TTC549 (cell line): Measurements from ENCODE around the gene DUSP10.

Experiments
- FAIRE-seq: peaks from 2 replicates; lab custom pipeline; 2012; peaks lifted over from hg19 to GRCh38; lab: Jason Lieb, UNC

The DUSP10 gene

GRCh38 chr1:221729771-221730330, 12.0 kb downstream of the DUSP10 start:
- FAIRE-seq = no peak

DNA sequence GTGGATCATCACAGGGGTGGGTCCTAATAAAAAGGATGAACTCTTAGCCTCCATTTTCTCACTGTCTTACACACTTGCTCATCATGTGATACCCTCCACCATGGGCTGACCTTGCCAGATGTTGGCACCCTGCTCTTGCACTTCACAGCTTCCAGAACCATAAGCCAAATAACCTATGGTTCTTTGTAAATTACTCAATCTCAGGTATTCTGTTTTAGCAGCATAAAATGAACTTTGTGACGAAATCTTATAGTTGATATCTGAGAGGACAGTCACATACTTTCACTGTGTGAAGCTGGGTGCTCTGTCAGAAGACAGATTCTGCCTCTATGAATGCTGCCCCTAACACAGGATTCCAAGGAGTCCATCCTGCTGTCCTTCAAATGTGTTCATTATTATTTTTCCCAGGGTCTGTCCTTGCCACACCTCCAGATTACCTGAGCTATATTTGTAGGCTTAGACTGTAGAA, 13.8 kb downstream of the DUSP10 start:
- FAIRE-seq = no peak

- no peak for FAIRE-seq
Observed at GRCh38 chr1:221727146-221728036, 14.5 kb downstream of the DUSP10 start.

GRCh38 chr1:221725735-221726672, 15.9 kb downstream of the DUSP10 start:
- no peak for FAIRE-seq

GRCh38 chr1:221724931-221725605, 16.8 kb downstream of the DUSP10 start:
- FAIRE-seq = no peak

DNA sequence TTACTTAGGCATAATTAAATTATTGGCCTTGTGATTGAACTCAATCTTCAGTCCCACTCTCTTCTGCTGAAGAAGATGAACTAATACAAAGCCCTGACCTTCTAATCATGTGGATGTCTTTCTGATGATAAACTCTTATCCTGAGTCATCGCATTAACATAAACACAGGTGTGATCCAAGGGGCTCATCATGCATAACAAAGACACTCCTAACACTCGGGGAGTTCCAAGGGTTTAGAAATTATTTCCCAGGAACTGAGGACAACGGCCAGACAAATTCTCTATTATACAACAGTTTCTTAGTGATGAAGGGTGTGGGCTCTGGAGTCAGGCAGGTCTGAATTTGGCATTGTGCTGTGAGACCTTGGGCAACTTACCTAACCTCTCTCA, 18.0 kb downstream of the DUSP10 start:
- FAIRE-seq = no peak

DNA sequence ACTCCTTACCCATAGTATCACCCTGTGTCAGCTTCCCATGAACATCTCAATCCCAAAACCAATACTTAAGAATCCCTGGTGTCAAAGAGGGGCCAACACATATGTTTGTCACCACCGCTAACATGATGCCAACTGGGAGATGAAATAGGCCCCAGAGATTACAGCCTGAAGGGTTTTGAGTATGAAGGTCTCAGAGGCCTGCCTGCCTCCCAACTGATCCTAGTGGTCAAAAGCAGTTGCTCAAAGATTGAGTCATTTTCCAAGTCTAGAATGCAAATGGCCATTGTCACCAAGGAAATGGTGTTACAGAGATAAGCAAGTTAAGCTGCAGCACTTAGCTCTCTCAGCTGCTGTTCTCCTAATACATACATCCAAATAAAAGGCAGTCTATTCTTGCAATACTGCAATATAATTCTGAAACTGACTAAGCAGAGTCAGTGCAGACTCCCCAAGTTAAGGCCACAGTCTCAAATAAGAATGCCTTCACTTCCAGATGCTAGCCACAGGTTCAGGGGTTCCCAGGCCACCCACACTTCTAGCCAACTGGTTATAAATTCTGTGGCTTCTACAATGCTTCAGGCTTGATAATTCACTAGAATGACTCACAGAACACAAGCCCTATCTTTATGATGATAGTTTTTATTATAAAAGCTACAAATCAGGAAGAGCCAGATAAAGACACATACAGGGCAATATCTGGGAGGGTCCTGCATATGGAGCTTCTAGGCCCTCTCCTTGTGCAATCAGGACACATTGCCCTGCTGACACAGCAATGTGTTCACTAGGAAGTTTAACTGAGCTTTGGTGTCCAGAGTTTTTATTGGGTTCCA, 18.7 kb downstream of the DUSP10 start:
- no peak for FAIRE-seq

GRCh38 chr1:221722254-221723017, 19.5 kb downstream of the DUSP10 start:
- FAIRE-seq = no peak

DNA sequence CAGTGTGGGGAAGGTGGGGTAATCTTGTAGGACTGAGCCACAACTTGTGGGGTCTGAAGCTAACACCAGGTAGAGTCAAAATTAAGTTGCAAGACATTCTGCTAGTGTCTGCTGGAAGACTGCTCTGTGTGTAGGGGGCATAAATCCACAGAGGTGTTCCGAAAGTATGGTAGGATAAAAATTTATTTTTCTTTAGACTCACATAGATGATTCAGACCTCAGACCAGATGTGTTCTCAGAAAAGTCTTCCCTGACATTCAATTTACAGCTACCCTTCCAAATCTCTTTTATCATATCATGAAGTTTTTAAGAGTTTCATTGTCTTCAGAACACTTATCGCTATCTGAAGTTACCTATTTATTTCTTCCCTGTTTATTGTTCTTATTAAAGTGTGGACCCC, 21.3 kb downstream of the DUSP10 start:
- no peak for FAIRE-seq

GRCh38 chr1:221719987-221720386, 21.9 kb downstream of the DUSP10 start:
- FAIRE-seq = no peak

DNA sequence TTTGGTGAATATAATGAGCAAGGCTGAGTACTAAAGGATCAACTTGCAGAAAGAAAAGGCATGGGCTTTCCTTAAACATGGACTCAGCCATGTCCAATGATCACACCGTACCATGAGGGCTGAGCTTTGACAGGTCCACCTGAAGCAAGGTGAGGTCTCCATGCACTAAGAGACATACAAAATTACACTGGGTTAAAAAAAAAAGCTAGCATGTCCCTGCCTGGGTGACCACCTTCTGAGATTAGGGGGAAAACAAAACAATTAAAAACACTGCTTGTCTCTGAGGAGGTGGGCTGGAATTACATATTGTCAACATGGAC, 22.7 kb downstream of the DUSP10 start:
- no peak for FAIRE-seq

DNA sequence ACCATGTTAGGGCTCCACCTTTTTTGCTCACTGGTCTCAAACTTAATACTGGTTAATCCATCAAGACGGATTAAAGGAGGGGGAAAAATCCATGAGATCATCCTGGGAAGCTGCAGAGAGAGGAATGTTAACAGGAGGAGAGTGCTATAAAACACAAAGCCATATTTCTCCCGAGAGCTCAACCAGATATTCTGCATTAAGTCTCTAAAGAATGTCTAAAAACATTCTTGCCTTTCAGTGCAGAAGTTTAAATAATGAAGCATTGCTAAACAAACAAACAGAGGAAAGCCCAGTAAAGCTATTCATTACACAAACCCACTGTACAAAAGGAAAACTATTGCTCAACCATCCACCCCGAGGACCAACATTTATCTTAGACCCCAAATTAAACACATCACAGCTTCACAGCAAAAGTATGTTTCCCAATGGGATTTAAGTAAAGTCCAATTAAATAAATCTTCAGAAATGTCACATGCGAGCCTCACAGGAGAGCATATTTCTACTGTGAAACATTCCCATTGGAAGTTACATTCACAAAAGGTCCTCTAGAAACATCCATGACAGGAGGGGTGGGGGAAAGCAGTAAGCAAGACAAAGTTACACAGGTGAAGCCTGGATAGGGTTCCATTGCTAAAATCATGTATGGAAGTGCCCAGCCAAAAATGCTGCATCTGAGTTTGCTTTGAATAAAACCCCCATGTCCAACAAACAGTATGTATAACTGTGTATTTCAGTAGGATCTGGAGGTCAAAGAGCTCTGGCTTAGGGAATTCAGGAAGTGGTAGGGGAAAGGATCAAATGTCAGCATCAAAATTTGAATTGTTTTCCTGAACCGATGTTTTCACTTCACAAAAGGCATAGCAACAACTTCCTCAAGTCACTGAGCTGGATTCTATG, 23.3 kb downstream of the DUSP10 start:
- no peak for FAIRE-seq

DNA sequence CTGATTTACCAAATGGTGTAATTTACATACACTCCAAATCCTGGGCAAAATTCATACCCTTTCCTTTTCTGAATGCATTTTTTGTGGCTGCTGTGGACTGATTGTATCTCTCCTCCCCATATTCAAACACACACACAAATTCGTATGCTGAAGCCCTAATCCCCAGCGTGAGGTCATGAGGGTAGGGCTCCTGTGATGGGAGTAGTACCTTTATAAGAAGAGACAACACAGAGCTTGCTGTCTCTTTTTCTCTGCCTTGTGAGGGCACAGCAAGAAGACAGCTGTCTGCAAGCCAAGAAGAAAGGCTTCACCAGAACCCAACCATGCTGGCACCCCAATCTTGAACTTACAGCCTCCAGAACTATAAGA, 24.4 kb downstream of the DUSP10 start:
- no peak for FAIRE-seq

DNA sequence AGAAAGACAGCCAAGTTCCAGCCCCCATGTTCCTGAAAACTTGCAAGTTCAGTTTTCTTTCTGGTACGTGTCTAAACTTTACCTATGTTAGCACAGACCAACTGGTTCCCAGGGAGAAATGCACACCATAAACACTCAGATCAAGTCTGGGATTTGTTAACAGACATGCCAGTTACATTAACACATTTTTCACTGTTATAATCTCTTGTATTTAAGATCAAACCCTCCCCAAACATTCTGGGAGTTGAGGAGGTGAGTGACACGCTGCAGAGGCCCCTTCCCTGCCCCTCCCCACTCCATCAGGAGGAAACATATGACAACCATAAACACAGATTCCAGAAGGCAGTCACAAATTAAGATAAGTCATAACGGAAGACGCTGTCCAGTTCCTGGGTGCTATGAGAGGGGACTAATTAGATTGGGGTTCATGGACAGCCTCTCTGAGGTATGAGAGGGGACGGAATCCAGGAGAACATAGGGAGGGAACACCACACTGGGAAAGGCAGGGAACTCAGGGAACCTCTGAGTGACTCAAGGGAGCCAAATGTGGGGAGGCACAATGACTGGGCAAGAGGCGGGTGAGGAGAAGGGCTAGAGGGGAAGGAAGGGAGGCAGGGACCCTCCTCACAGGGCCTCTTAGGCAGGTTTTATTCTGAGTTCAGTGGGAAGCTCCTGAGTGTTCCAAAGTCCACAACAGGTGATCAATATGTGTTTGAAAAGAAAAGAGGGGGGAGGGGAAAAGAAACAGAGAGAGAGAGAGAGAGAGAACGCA, 25.0 kb downstream of the DUSP10 start:
- no peak for FAIRE-seq

GRCh38 chr1:221715321-221716169, 26.3 kb downstream of the DUSP10 start:
- FAIRE-seq = no peak

- no peak for FAIRE-seq
Observed at GRCh38 chr1:221714227-221715152, 27.4 kb downstream of the DUSP10 start.
